ENCODE data around the gene GREM2.

GREM2 gene

GRCh38 chr1:240496941-240497340 lies 115.0 kb downstream of the GREM2 start:
- DNase-seq, result no peak

GRCh38 chr1:240496356-240496755 lies 115.6 kb downstream of the GREM2 start:
- DNase-seq, result no peak

- no peak for DNase-seq
Measured at GRCh38 chr1:240495601-240496000, 116.4 kb downstream of the GREM2 start.

DNA sequence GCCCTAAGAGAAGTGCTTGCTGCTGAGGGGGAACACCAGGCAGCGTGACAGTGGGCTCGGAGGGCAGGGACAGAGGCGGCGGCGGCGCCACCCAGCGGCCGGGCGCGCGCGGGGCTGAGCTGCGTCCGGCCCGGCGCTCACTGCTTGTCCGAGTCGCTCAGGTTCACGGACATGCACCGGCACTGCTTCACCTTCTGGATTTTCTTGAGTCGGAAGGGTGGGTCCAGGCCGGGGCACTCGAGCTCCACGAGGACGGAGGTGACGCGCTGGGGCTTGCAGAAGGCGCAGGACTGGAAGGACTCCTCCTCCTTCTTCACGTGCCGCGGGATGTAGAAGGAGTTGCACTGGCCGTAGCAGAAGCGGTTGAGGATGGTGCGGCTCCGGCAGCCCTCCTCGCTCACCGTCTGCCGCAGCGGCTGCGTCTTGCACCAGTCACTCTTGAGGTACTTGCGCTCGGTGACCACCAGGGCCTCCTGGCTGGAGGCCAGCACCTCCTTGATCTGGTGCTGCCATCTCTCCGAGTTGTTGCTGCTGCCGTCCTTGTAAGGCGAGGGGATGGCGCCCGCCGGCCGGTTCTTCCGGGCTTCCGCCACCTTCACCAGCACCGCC lies 119.0 kb downstream of the GREM2 start:
- peak; percentile 10 for DNase-seq

- DNase-seq, result no peak
Measured at GRCh38 chr1:240491796-240492195, 120.2 kb downstream of the GREM2 start.

- no peak for DNase-seq
Measured at GRCh38 chr1:240491156-240491555, 120.8 kb downstream of the GREM2 start.

- no peak for DNase-seq
Measured at GRCh38 chr1:240487493-240487892, 124.5 kb downstream of the GREM2 start.

GRCh38 chr1:240486611-240487010 lies 125.3 kb downstream of the GREM2 start:
- DNase-seq, result no peak

DNA sequence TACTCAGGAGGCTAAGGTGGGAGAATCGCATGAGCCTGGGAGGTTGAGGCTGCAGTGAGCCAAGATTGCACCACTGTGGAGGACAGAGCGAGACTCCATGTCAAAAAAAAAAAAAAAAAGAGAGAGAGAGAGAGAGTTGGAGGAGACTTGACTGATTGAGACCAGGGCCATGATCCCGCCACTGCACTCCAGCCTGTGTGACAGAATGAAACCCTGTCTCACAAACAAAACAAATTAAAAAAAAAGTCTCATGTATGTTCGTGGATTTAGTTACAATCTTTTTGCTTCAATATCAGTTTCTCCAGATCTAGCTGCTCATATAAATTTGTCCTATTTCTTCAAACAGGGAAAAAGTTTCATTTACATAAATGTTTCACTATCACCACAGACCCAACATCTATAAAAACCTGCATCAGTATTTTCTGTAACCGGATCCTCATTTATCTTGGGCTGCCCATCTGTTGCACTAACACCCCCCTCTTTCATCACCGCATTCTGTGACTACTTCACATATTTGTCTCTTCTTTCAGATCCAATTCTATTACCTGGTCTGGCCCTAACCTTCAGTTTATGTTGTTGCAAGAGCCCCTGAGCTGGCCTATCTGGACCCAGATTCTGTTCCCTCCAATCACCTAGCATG lies 127.0 kb downstream of the GREM2 start:
- DNase-seq, result no peak

DNA sequence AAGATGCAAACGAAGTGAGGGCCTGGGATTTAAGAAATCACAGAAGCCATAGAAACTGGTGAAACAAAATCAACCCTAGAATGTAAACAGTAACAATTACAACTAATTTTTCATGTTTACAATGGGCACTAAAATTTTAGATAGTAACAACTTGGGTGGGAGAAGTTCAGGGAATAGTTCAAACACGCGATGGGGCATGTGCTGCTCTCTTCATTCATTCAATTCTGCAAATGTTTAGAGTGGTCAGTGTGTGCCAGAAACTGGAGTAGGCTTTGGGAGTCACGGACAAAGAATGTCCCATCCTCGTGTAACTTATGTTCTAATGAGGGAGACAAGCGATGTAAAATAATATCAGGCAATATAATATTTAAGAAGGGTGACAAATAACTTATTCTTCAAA lies 133.4 kb downstream of the GREM2 start:
- no peak for DNase-seq

GRCh38 chr1:240475832-240476231 lies 136.1 kb downstream of the GREM2 start:
- no peak for DNase-seq

GRCh38 chr1:240474133-240474614 lies 137.8 kb downstream of the GREM2 start:
- no peak for DNase-seq

DNA sequence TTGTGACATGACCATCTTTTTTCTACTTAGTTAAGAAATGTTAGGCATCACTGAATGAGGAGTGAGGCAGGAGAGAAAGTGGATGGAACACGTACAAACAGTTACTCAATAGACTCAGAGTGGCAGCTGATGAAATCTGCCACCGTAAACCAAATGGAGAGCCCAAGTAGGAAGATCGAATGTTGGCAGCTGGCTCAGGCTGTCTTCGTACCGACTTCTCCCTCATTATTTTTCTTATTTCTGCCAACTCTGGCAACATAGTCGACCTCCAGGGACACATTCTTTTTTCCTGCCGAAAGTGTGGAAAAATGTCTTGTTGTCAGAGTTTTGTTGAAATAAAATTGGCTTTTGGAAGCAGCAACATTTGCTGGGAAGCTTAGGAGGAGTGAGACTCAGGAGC lies 143.3 kb downstream of the GREM2 start:
- DNase-seq, result no peak

DNA sequence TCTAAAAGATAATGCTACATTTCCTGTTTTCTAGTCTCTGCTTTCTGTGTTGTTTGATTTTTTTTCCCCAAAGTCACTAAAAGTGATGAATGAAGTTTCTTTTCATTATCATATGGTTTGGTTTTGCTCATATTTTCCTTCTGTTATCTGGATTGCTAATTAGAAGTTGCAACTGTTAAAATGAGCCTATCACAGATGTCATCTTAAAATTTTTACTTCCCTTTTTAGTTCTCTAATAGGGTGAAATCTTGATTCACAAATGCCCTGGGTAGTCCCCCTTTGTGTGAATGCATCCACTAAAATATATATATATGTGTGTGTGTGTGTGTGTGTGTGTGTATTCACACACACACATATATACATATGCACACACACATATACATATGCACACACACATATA lies 144.1 kb downstream of the GREM2 start:
- DNase-seq, result no peak

GRCh38 chr1:240466509-240466908 lies 145.4 kb downstream of the GREM2 start:
- no peak for DNase-seq

DNA sequence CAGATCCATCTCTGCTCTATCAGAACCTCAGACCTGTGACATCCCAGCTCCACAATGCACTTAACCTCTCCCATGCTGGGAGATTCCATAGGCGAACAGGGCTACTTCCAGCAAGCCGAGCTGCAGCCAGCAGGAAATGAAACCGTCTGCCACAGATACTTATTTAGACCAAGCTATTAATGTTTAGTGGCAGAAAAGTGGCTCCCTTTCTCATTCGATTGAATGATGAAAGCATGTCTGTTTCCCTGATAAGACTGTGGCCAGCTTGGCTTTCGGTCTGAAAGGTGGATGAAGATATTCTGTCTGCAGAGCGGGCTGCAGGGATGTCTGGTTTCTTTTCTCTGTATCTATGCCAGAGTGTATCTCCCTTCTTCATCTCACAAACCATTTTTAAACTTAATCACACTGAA lies 146.4 kb downstream of the GREM2 start:
- DNase-seq, result no peak

- DNase-seq, result no peak
Measured at GRCh38 chr1:240464099-240464498, 147.9 kb downstream of the GREM2 start.

DNA sequence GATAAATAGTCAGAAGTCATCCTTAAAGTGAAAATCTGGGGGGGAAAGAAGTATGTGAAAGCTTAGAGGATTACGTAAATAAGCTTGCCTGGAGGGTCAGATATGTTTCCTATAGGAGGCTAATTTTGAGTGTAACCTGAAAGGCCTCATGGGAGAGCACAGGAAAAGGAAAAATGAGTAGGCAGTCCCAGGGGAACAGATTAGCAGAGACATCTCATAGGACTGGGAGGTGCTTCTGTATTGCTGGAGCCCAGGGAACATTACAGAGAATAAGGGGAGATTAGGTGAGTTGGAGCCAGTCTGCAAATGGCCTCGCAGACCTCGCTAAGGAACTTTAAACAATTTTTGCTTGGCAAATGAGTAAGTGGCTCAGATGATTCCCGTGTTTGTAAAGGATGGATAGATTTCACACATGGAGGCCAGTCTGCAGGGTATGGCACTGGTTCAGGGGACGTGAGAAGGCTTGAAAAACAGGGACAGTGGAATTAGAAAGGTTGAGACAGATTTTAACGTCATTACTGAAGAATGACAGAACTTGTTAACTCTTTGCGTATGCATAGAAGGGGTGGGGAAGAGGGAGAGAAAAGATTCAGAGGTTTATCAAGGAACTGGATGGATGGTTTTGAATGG lies 149.1 kb downstream of the GREM2 start:
- no peak for DNase-seq

DNA sequence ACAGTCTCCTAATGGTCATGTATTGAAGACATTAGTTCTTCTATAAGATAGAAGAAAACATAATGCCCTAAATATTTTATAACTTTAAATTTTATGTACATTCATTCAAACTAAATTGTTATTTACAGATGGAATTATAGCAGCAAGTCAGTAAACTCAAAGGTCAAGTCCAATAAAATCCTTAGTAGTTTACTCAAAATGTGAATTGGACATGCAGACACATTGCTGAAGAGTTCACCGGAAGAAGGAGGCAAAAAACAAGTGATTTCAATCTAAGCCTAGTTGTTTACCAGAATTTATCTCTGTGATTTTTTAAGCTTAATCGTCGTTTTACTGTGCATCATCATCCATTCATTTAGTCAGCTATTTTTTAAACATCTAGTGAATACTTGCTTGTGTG lies 149.7 kb downstream of the GREM2 start:
- no peak for DNase-seq

DNA sequence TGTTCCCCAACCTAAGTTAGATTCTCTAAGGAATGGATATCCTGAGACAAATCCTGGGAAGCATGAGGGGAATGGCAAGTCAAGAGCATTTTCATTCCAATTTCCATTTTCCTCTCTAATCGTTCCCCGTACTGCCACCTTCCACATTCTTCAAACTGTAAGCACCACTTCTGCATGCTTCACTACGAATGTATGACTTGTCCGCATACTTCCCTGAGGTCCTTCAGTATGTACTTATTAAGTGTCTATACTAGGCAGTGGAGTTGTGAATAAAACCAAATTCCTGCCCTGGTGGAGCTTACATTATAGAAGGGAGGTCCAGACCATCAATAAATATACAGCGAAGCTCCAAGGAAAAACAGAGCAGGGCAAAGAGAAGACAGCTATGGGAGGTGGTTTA lies 154.8 kb downstream of the GREM2 start:
- DNase-seq, result no peak

DNA sequence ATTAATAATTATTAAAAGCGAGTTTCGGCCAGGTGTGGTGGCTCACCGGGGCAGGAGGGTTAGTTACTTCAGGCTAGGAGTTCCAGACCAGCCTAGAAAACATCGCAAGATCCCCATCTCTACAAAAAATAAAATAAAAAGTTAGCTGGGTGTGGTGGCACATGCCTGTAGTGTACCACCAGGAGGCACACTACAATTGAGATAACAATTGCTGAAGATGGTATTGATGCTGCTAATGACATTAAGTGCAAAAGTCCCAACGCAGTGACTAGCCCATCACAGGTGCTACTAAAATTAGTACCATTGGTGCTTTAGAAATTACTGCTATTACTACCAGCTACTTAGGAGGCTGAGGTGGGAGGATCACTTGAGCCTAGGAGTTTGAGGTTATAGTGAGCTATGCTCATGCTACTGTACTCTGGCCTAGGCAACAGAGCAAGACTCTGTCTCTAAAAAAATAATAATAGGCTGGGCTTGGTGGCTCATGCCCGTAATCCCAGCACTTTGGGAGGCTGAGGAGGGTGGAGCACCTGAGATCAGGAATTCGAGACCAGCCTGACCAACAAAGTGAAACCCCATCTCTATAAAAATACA lies 156.6 kb downstream of the GREM2 start:
- peak; percentile 45 for DNase-seq

DNA sequence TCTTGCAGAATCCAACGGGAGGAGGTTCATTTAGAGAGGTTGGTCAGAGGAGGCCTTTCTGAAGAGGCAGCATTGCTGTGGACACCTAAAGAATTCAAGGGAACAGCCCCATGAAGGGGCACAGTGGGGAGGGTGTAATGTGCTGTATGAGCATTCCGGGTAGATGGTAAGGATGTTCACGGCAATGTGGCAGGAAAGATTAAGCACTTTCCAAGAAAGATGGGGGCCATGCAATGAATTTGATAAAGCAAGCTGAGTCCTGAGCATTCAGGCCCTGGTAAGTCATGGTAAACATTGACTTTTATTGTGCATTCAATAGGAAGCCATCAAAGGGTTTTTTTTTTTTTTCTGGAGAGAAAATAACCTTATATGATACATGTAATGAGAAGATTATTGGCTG lies 166.6 kb downstream of the GREM2 start:
- DNase-seq, result no peak

DNA sequence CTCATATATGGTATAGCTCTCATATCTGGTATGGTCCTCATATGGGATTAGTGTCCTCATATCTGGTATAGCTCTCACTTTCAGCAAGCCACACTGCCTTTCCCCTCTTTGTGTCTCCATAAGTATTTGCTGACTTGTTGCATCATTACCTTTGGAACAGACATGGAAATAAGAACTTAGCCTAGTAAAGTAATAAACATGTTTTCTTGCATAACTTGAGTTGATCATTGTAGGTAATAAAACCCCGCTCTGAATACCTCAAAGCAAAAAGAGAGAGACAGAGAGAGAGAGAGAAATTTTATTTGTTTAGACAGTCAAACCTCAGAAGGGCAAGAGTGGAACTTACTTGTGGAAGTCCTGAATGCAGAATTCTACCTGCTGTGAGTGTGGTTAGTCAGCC lies 170.3 kb downstream of the GREM2 start:
- DNase-seq, result no peak

Measured in CD4-positive, alpha-beta T cell treated with Interleukin-12 subunit alpha and Interleukin-12 subunit beta, for 1 hour (primary cell).